Measurements from ENCODE around the gene BPIFB6.

The BPIFB6 gene

GRCh38 chr20:33024243-33024560 lies 7.2 kb upstream of the BPIFB6 start:
- TF ChIP-seq, protein P1, sequence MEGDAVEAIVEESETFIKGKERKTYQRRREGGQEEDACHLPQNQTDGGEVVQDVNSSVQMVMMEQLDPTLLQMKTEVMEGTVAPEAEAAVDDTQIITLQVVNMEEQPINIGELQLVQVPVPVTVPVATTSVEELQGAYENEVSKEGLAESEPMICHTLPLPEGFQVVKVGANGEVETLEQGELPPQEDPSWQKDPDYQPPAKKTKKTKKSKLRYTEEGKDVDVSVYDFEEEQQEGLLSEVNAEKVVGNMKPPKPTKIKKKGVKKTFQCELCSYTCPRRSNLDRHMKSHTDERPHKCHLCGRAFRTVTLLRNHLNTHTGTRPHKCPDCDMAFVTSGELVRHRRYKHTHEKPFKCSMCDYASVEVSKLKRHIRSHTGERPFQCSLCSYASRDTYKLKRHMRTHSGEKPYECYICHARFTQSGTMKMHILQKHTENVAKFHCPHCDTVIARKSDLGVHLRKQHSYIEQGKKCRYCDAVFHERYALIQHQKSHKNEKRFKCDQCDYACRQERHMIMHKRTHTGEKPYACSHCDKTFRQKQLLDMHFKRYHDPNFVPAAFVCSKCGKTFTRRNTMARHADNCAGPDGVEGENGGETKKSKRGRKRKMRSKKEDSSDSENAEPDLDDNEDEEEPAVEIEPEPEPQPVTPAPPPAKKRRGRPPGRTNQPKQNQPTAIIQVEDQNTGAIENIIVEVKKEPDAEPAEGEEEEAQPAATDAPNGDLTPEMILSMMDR (conservative IDR thresholded peaks at IDR 0.05; ENCODE audit: low read depth, low read length), result no peak

GRCh38 chr20:33024609-33025317 lies 6.7 kb upstream of the BPIFB6 start:
- no peak overlapping the region for H3K4me3 ChIP-seq (ENCODE audit: low read length)
- TF ChIP-seq, protein P1 (conservative IDR thresholded peaks at IDR 0.05; ENCODE audit: low read depth, low read length), result no peak

More at GRCh38 chr20:33024243-33024560, 7.2 kb upstream of the BPIFB6 start:
- H3K4me3 ChIP-seq (ENCODE audit: low read length), result no peak overlapping the region
- DNase-seq (ENCODE audit: low read depth), result no peak

GRCh38 chr20:33025318-33025876 lies 6.1 kb upstream of the BPIFB6 start:
- H3K4me3 ChIP-seq (ENCODE audit: low read length), result no peak overlapping the region
- no peak for DNase-seq (ENCODE audit: low read depth)
- TF ChIP-seq, protein P1 (conservative IDR thresholded peaks at IDR 0.05; ENCODE audit: low read depth, low read length), result no peak

More at GRCh38 chr20:33024609-33025317, 6.7 kb upstream of the BPIFB6 start:
- no peak for DNase-seq (ENCODE audit: low read depth)

- TF ChIP-seq, protein P1 (conservative IDR thresholded peaks at IDR 0.05; ENCODE audit: low read depth, low read length), result no peak
- DNase-seq (ENCODE audit: low read depth), result no peak
- no peak overlapping the region for H3K4me3 ChIP-seq (ENCODE audit: low read length)
Measured at GRCh38 chr20:33026072-33026778, 5.2 kb upstream of the BPIFB6 start.

- TF ChIP-seq, protein P1 (conservative IDR thresholded peaks at IDR 0.05; ENCODE audit: low read depth, low read length), result no peak
- DNase-seq (ENCODE audit: low read depth), result no peak
Measured at GRCh38 chr20:33026779-33027759, 4.4 kb upstream of the BPIFB6 start.

GRCh38 chr20:33027769-33028751 lies 3.4 kb upstream of the BPIFB6 start:
- TF ChIP-seq, protein P1 (conservative IDR thresholded peaks at IDR 0.05; ENCODE audit: low read depth, low read length), result no peak
- no peak overlapping the region for H3K4me3 ChIP-seq (ENCODE audit: low read length)
- DNase-seq (ENCODE audit: low read depth), result no peak

More at GRCh38 chr20:33026779-33027759, 4.4 kb upstream of the BPIFB6 start:
- H3K4me3 ChIP-seq (ENCODE audit: low read length), result no peak overlapping the region
